LNCAP (cell line): ENCODE results near the gene C1QTNF12.

Source experiments
- CTCF ChIP-seq: fragments of 450-650 bp; IDR thresholded peaks from 2 replicates; pipeline ENCODE4 v1.5.1; 2017; ENCODE audit warnings: mild to moderate bottlenecking

The C1QTNF12 gene

GRCh38 chr1:1270813-1271212 is 24.3 kb upstream of the C1QTNF12 start:
- TF ChIP-seq CTCF, result no peak

GRCh38 chr1:1268284-1268682 is 21.8 kb upstream of the C1QTNF12 start:
- no peak for TF ChIP-seq CTCF

- no peak for TF ChIP-seq CTCF
Measured at GRCh38 chr1:1267488-1268283, 21.2 kb upstream of the C1QTNF12 start.

- no peak for TF ChIP-seq CTCF
Measured at GRCh38 chr1:1264868-1265272, 18.3 kb upstream of the C1QTNF12 start.

- no peak for TF ChIP-seq CTCF
Measured at GRCh38 chr1:1264026-1264425, 17.5 kb upstream of the C1QTNF12 start.

- TF ChIP-seq CTCF, result no peak
Measured at GRCh38 chr1:1262758-1263157, 16.2 kb upstream of the C1QTNF12 start.

- TF ChIP-seq CTCF, result no peak
Measured at GRCh38 chr1:1262071-1262470, 15.5 kb upstream of the C1QTNF12 start.
